D721Med (cell line): ENCODE measurements around the gene ZHX3.

ENCODE experiments used
- DNase-seq: peaks from one replicate; pipeline ENCODE4 v3.0.0; 2011; ENCODE audit warnings: low spot score; ENCODE audit not compliant: insufficient read length
- FAIRE-seq: peaks from 2 replicates; lab custom pipeline; 2011; peaks lifted over from hg19 to GRCh38; lab: Jason Lieb, UNC
- CTCF ChIP-seq: IDR thresholded peaks from 2 replicates; pipeline ENCODE4 v1.5.1; 2012; ENCODE audit warnings: mild to moderate bottlenecking, control low read depth; ENCODE audit not compliant: insufficient read depth; ENCODE audit errors: missing control alignments

The ZHX3 gene

GRCh38 chr20:41145821-41146620, 171.5 kb downstream of the ZHX3 start:
- DNase-seq (no peak), FAIRE-seq (no peak)
- no peak for TF ChIP-seq CTCF

- no peak for TF ChIP-seq CTCF
- FAIRE-seq (no peak), DNase-seq (no peak)
These were observed 172.2 kb downstream of the ZHX3 start for GRCh38 chr20:41145317-41145716.

- no peak for DNase-seq
- TF ChIP-seq CTCF = no peak
- FAIRE-seq = no peak
These were observed 174.2 kb downstream of the ZHX3 start for GRCh38 chr20:41143354-41143753.

GRCh38 chr20:41142919-41143318, 174.6 kb downstream of the ZHX3 start:
- DNase-seq = no peak
- FAIRE-seq = no peak
- TF ChIP-seq CTCF = no peak

- DNase-seq = no peak
- no peak for FAIRE-seq
- TF ChIP-seq CTCF = no peak
These were observed 175.3 kb downstream of the ZHX3 start for GRCh38 chr20:41142245-41142644.

GRCh38 chr20:41141153-41141815, 176.2 kb downstream of the ZHX3 start:
- no peak for FAIRE-seq
- TF ChIP-seq CTCF = no peak
- no peak for DNase-seq
